Suprapubic skin (tissue), 4 donors: ENCODE data around the gene CFAP97D1.

Source experiments
- EP300 ChIP-seq: sonication (generic); formaldehyde crosslinking; IDR thresholded peaks from one replicate; pipeline ENCODE4 v1.6.1; 2017; ENCODE audit warnings: antibody characterized with exemption
- POLR2A ChIP-seq, 2 donors: fragments of 450-650 bp; IDR thresholded peaks; one replicate each; pipeline ENCODE4 v1.6.1; 2017; ENCODE audit warnings: antibody characterized with exemption in 2 of 2, mild to moderate bottlenecking in 2 of 2, moderate library complexity in 2 of 2
- POLR2AphosphoS5 ChIP-seq, 3 donors: sonication (generic); formaldehyde crosslinking; IDR thresholded peaks; one replicate each; pipeline ENCODE4 v1.6.1; 2017; ENCODE audit warnings: antibody characterized with exemption in 3 of 3
- TF ChIP-seq, protein P1 (sequence below), 2 donors: fragments of 200-600 bp in 1 of 2; fragments of 450-650 bp in 1 of 2; sonication (generic) in 1 of 2; IDR thresholded peaks; one replicate each; pipeline ENCODE4 v1.5.1; 2016 to 2019; ENCODE audit warnings: antibody characterized with exemption in 2 of 2, mild to moderate bottlenecking in 1 of 2, moderate library complexity in 1 of 2

DNA sequence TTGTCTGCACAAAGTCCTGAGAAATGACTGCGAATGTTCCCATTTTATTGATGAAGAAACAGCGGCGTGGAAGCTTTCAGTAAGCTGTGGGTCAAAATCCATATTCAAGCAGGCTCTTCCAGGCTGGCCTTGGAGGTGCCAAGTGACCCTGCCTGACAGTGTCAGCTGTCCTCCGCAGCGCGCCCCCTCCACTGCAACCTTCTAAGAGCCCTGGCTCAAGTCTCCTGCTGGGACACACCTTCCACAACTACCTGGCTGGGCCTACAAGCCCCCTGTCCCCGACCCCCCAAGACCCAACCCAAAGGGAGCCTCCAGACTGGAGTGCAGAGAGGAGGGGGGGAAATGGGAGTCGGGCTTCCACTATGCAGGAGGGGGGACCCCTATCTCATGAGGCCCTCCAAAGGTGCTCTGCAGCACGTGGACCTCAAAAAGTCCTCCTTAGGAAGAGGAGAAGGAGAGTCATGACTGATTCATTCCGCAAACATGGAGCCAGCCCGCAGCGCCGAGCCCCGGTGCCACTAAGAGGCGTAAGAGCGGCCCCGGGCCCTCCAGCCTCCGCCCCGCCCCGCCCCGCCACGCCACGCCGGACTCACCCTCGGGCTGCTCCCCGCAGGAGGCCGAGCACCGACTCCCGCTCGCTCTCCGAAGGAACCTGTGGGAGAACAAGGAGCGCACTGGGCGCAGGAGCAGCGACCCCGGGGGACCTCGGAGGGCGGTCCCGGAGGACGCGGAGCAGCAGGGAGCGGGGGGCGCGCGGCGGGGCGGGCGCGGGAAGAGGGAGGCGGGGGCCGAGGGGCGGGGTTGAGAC is 52.1 kb downstream of the CFAP97D1 start:
- TF ChIP-seq POLR2A (IDR thresholded peaks at IDR 0.05) (no peak), POLR2AphosphoS5 (IDR thresholded peaks at IDR 0.05) (no peak), EP300 (no peak)
- TF ChIP-seq, protein P1, sequence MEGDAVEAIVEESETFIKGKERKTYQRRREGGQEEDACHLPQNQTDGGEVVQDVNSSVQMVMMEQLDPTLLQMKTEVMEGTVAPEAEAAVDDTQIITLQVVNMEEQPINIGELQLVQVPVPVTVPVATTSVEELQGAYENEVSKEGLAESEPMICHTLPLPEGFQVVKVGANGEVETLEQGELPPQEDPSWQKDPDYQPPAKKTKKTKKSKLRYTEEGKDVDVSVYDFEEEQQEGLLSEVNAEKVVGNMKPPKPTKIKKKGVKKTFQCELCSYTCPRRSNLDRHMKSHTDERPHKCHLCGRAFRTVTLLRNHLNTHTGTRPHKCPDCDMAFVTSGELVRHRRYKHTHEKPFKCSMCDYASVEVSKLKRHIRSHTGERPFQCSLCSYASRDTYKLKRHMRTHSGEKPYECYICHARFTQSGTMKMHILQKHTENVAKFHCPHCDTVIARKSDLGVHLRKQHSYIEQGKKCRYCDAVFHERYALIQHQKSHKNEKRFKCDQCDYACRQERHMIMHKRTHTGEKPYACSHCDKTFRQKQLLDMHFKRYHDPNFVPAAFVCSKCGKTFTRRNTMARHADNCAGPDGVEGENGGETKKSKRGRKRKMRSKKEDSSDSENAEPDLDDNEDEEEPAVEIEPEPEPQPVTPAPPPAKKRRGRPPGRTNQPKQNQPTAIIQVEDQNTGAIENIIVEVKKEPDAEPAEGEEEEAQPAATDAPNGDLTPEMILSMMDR (IDR thresholded peaks at IDR 0.05) = no peak
